Neural cell (in vitro differentiated cells): ENCODE data around the gene EPHA6. TPM values are rescaled to one million over a fixed set of nuclear protein-coding genes. Genes with fewer than 3 reads are reported as not detected.

ENCODE experiments used
- H2AFZ ChIP-seq: fragments of 200-600, 300-800 bp; sonication (generic), shearing (Covaris generic); 2 replicates; pipeline ENCODE4 v1.6.0; 2014; ENCODE audit warnings: low read depth, mild to moderate bottlenecking, antibody characterized with exemption, low read length, moderate library complexity
- H3F3A ChIP-seq: fragments of 200-600 bp; shearing (Covaris generic); 2 replicates; pipeline ENCODE4 v1.6.1; 2016; ENCODE audit warnings: mild to moderate bottlenecking, moderate library complexity, mixed read lengths, antibody characterized with exemption, low read length; ENCODE audit not compliant: insufficient read depth, poor library complexity, severe bottlenecking
- H3K27ac ChIP-seq: fragments of 200-600, 300-800 bp; sonication (generic), shearing (Covaris generic); 2 replicates; pipeline ENCODE4 v1.5.1; 2014; ENCODE audit warnings: mild to moderate bottlenecking, low read length, moderate library complexity
- H3K27me3 ChIP-seq: fragments of 300-800, 200-600 bp; sonication (generic), shearing (Covaris generic); 2 replicates; pipeline ENCODE4 v1.6.0; 2014; ENCODE audit warnings: mild to moderate bottlenecking, low read depth, low read length, moderate library complexity; ENCODE audit not compliant: insufficient read depth
- H3K36me3 ChIP-seq: fragments of 300-800, 200-600 bp; sonication (generic), shearing (Covaris generic); 2 replicates; pipeline ENCODE4 v1.5.1; 2014; ENCODE audit warnings: mild to moderate bottlenecking, antibody characterized with exemption, low read length, moderate library complexity; ENCODE audit not compliant: insufficient read depth
- H3K4me2 ChIP-seq: fragments of 300-800, 200-600 bp; sonication (generic), shearing (Covaris generic); 2 replicates; pipeline ENCODE4 v1.6.0; 2014; ENCODE audit warnings: mild to moderate bottlenecking, low read length
- H3K4me3 ChIP-seq: fragments of 300-800, 200-600 bp; sonication (generic), shearing (Covaris generic); 2 replicates; pipeline ENCODE4 v1.5.1; 2014; ENCODE audit warnings: mild to moderate bottlenecking, low read length, moderate library complexity
- H3K79me2 ChIP-seq: fragments of 200-600 bp; shearing (Covaris generic); replicated peaks from 2 replicates; pipeline ENCODE4 v1.6.0; 2014; ENCODE audit warnings: mild to moderate bottlenecking, low read length, moderate library complexity; ENCODE audit not compliant: insufficient read depth
- H3K9ac ChIP-seq: fragments of 300-800, 200-600 bp; sonication (generic), shearing (Covaris generic); 2 replicates; pipeline ENCODE4 v1.6.1; 2016; ENCODE audit warnings: mild to moderate bottlenecking, low read length, mixed read lengths
- H3K9me2 ChIP-seq: fragments of 200-600 bp; shearing (Covaris generic); 2 replicates; pipeline ENCODE4 v1.6.1; 2016; ENCODE audit warnings: mild to moderate bottlenecking, low read length, mixed read lengths; ENCODE audit not compliant: insufficient read depth
- H3K9me3 ChIP-seq: fragments of 200-600, 300-800 bp; sonication (generic), shearing (Covaris generic); 2 replicates; pipeline ENCODE4 v1.6.1; 2016; ENCODE audit warnings: mild to moderate bottlenecking, mixed run types, low read length, moderate library complexity, mixed read lengths
- H4K20me1 ChIP-seq: fragments of 200-600 bp; shearing (Covaris generic); 2 replicates; pipeline ENCODE4 v1.6.1; 2016; ENCODE audit warnings: mild to moderate bottlenecking, mixed run types; ENCODE audit not compliant: insufficient read depth
- CTCF ChIP-seq: fragments of 450-650 bp; IDR thresholded peaks from 2 replicates; pipeline ENCODE4 v1.5.1; 2014; ENCODE audit warnings: antibody characterized with exemption, mild to moderate bottlenecking, moderate library complexity; ENCODE audit not compliant: poor library complexity, severe bottlenecking
- EP300 ChIP-seq: fragments of 450-650 bp; conservative IDR thresholded peaks from 2 replicates; pipeline ENCODE4 v1.6.1; 2014; ENCODE audit warnings: antibody characterized with exemption, mild to moderate bottlenecking, moderate library complexity; ENCODE audit not compliant: poor library complexity, severe bottlenecking
- EZH2 ChIP-seq: fragments of 200-600, 300-800 bp; shearing (Covaris generic), sonication (generic); IDR thresholded peaks from 2 replicates; pipeline ENCODE4 v1.6.1; 2014; ENCODE audit warnings: antibody characterized with exemption, low read length, borderline replicate concordance, mild to moderate bottlenecking; ENCODE audit not compliant: insufficient read depth, poor library complexity, severe bottlenecking
- MXI1 ChIP-seq: fragments of 450-650 bp; conservative IDR thresholded peaks from 2 replicates; pipeline ENCODE4 v1.6.1; 2014; ENCODE audit warnings: antibody characterized with exemption, mild to moderate bottlenecking; ENCODE audit not compliant: poor library complexity, severe bottlenecking
- POLR2AphosphoS5 ChIP-seq: IDR thresholded peaks from 2 replicates; pipeline ENCODE4 v1.6.1; 2012
- RAD21 ChIP-seq: fragments of 450-650 bp; conservative IDR thresholded peaks from 2 replicates; pipeline ENCODE4 v1.6.1; 2014; ENCODE audit warnings: antibody characterized with exemption, mild to moderate bottlenecking, moderate library complexity
- REST ChIP-seq: IDR thresholded peaks from 2 replicates; pipeline ENCODE4 v1.6.1; 2012; ENCODE audit warnings: borderline replicate concordance
- SMC3 ChIP-seq: fragments of 450-650 bp; conservative IDR thresholded peaks from 2 replicates; pipeline ENCODE4 v1.6.1; 2014; ENCODE audit warnings: antibody characterized with exemption, mild to moderate bottlenecking, moderate library complexity; ENCODE audit not compliant: poor library complexity
- TAF1 ChIP-seq: IDR thresholded peaks from 2 replicates; pipeline ENCODE4 v1.6.1; 2012; ENCODE audit warnings: low read depth
- polyA plus RNA-seq: library from polyadenylated mRNA; depleted of rRNA; stranded (reverse); fragments of >200 nt; gene quantifications from 2 replicates; pipeline ENCODE4 v1.2.3, GENCODE V29; 2014

EPHA6 gene
- polyA plus RNA-seq, 1 donor from 2014 or later, result 0.56 TPM

- H3K27ac ChIP-seq, result no peak overlapping the region
- no peaks in the 10 kb centered on the region for H3F3A ChIP-seq
- no peak overlapping the region for H3K4me2 ChIP-seq
- no peak overlapping the region for H2AFZ ChIP-seq
- no peaks in the 10 kb centered on the region for H4K20me1 ChIP-seq
- H3K27me3 ChIP-seq, result no peaks in the 10 kb centered on the region
- H3K9me3 ChIP-seq, result no peaks in the 10 kb centered on the region
- no peaks in the 10 kb centered on the region for H3K9me2 ChIP-seq
- no peaks in the 10 kb centered on the region for H3K36me3 ChIP-seq
- TF ChIP-seq TAF1 (no peak), RAD21 (no peak), EP300 (no peak), SMC3 (no peak), MXI1 (no peak), POLR2AphosphoS5 (no peak), REST (no peak), EZH2 (no peak), CTCF (no peak)
- H3K9ac ChIP-seq, result no peak overlapping the region
- H3K4me3 ChIP-seq, result no peak overlapping the region
- H3K79me2 ChIP-seq, result no peaks in the 10 kb centered on the region
These were observed 187.2 kb downstream of the EPHA6 start for GRCh38 chr3:97001611-97002010.

GRCh38 chr3:97009427-97010019 is 195.1 kb downstream of the EPHA6 start:
- no peak overlapping the region for H2AFZ ChIP-seq
- no peaks in the 10 kb centered on the region for H3K9me3 ChIP-seq
- H3K4me3 ChIP-seq, result no peak overlapping the region
- H3K27ac ChIP-seq, result no peak overlapping the region
- H3K27me3 ChIP-seq, result no peaks in the 10 kb centered on the region
- no peaks in the 10 kb centered on the region for H3F3A ChIP-seq
- no peaks in the 10 kb centered on the region for H4K20me1 ChIP-seq
- no peak overlapping the region for H3K9ac ChIP-seq
- no peak for TF ChIP-seq EZH2
- TF ChIP-seq SMC3, result no peak
- TF ChIP-seq RAD21, result no peak
- TF ChIP-seq MXI1, result no peak
- no peak for TF ChIP-seq POLR2AphosphoS5
- no peak for TF ChIP-seq CTCF
- no peak for TF ChIP-seq REST
- no peak for TF ChIP-seq EP300
- H3K36me3 ChIP-seq, result no peaks in the 10 kb centered on the region
- no peaks in the 10 kb centered on the region for H3K79me2 ChIP-seq
- H3K9me2 ChIP-seq, result no peaks in the 10 kb centered on the region
- H3K4me2 ChIP-seq, result no peak overlapping the region
